Measurements from ENCODE around the gene ABCA2. TPM values are rescaled to one million over a fixed set of nuclear protein-coding genes. Genes with fewer than 3 reads are reported as not detected.

ABCA2 gene
- total RNA-seq, 1 donor from 2014 or later: 2.7 TPM

DNA sequence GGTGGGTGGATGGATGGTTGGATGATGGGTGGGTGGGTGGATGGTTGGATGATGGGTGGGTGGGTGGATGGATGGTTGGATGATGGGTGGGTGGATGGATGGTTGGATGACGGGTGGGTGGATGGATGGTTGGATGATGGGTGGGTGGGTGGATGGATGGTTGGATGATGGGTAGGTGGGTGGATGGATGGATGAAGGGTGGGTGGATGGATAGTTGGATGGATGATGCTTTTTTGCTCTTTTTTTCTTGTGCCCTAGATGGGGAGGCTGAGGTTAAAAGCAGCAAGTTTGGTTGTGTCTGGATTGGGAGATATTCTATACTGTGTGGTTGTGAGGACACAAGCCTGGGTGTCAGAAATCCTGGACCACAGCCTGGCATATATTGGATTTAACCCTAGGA is 70.6 kb downstream of the ABCA2 start:
- Histone ChIP-seq H3K27me3 (no peaks in the 10 kb centered on the region), H2AFZ (replicated peaks) (no peak overlapping the region), H3K9me3 (ENCODE audit: low read depth) (no peaks in the 10 kb centered on the region), H3K4me1 (no peaks in the 10 kb centered on the region), H3K27ac (no peak overlapping the region), H3K36me3 (no peaks in the 10 kb centered on the region), H3F3A (ENCODE audit: low read depth) (no peaks in the 10 kb centered on the region), H3K4me2 (no peak overlapping the region), H3K4me3 (no peak overlapping the region), H3K79me2 (ENCODE audit: low read depth) (no peaks in the 10 kb centered on the region), H4K20me1 (ENCODE audit: low read depth) (no peaks in the 10 kb centered on the region), H3K9ac (no peak overlapping the region)
- no peak for DNase-seq (ENCODE audit: low spot score)
- TF ChIP-seq EZH2 (IDR thresholded peaks at IDR 0.05) (no peak), EZH2phosphoT487 (IDR thresholded peaks at IDR 0.05) (no peak)
- TF ChIP-seq, protein P1, sequence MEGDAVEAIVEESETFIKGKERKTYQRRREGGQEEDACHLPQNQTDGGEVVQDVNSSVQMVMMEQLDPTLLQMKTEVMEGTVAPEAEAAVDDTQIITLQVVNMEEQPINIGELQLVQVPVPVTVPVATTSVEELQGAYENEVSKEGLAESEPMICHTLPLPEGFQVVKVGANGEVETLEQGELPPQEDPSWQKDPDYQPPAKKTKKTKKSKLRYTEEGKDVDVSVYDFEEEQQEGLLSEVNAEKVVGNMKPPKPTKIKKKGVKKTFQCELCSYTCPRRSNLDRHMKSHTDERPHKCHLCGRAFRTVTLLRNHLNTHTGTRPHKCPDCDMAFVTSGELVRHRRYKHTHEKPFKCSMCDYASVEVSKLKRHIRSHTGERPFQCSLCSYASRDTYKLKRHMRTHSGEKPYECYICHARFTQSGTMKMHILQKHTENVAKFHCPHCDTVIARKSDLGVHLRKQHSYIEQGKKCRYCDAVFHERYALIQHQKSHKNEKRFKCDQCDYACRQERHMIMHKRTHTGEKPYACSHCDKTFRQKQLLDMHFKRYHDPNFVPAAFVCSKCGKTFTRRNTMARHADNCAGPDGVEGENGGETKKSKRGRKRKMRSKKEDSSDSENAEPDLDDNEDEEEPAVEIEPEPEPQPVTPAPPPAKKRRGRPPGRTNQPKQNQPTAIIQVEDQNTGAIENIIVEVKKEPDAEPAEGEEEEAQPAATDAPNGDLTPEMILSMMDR (IDR thresholded peaks at IDR 0.05): no peak
- Mint-ChIP-seq H3K9me3 (no peaks in the 10 kb centered on the region), H3K27me3 (ENCODE audit: insufficient read depth, low read depth) (peaks cover 9% of the 10 kb centered on the region), H3K27ac (no peak overlapping the region), H3K4me1 (peaks cover 2% of the 10 kb centered on the region), H3K36me3 (peaks cover 3% of the 10 kb centered on the region), H3K4me3 (no peak overlapping the region)

Other genes with a start within 250 kb of the ABCA2 start
- 19.9 and 46.8 TPM in 2 replicates for gene TMEM141, start 236.9 kb downstream of the ABCA2 start, total RNA-seq (ENCODE audit: low replicate concordance)
- 0.84 and 2.1 TPM in 2 replicates for gene CCDC183, start 231.9 kb downstream of the ABCA2 start, total RNA-seq (ENCODE audit: low replicate concordance)
- gene RABL6, start 220.3 kb downstream of the ABCA2 start, total RNA-seq (ENCODE audit: low replicate concordance): 71.2 and 148 TPM in 2 replicates
- gene AJM1, start 185.8 kb downstream of the ABCA2 start, total RNA-seq (ENCODE audit: low replicate concordance): 0.77 TPM in 1 of 2 replicates, not detected in the other
- gene PHPT1, start 178.8 kb downstream of the ABCA2 start, total RNA-seq (ENCODE audit: low replicate concordance): 58.8 and 110 TPM in 2 replicates
- 2.6 and 8.3 TPM in 2 replicates for gene MAMDC4, start 175.9 kb downstream of the ABCA2 start, total RNA-seq (ENCODE audit: low replicate concordance)
- gene EDF1, start 161.9 kb downstream of the ABCA2 start, total RNA-seq (ENCODE audit: low replicate concordance): 269 and 293 TPM in 2 replicates
- gene TRAF2, start 141.7 kb downstream of the ABCA2 start, total RNA-seq (ENCODE audit: low replicate concordance): 16.1 and 33.9 TPM in 2 replicates
- 21.5 and 85.1 TPM in 2 replicates for gene FBXW5, start 83.5 kb downstream of the ABCA2 start, total RNA-seq (ENCODE audit: low replicate concordance)
- gene C8G, start 83.0 kb downstream of the ABCA2 start, total RNA-seq (ENCODE audit: low replicate concordance): not detected in 2 replicates
- 0.19 TPM in 1 of 2 replicates, not detected in the other for gene LCN12, start 76.0 kb downstream of the ABCA2 start, total RNA-seq (ENCODE audit: low replicate concordance)
- gene PTGDS, start 50.7 kb downstream of the ABCA2 start, total RNA-seq (ENCODE audit: low replicate concordance): not detected in 2 replicates
- gene LCNL1, start 45.2 kb downstream of the ABCA2 start, total RNA-seq (ENCODE audit: low replicate concordance): 0.09 TPM in 1 of 2 replicates, not detected in the other
- 31.5 and 79.6 TPM in 2 replicates for gene PAXX, start 35.8 kb downstream of the ABCA2 start, total RNA-seq (ENCODE audit: low replicate concordance)
- gene CLIC3, start 31.7 kb downstream of the ABCA2 start, total RNA-seq (ENCODE audit: low replicate concordance): not detected in 2 replicates
- not detected in 2 replicates for gene FUT7, start 3.9 kb upstream of the ABCA2 start, total RNA-seq (ENCODE audit: low replicate concordance)
- gene NPDC1, start 17.9 kb upstream of the ABCA2 start, total RNA-seq (ENCODE audit: low replicate concordance): 3.8 and 31.3 TPM in 2 replicates
- not detected in 2 replicates for gene ENTPD2, start 25.8 kb upstream of the ABCA2 start, total RNA-seq (ENCODE audit: low replicate concordance)
- 5.7 and 27.7 TPM in 2 replicates for gene SAPCD2, start 42.3 kb upstream of the ABCA2 start, total RNA-seq (ENCODE audit: low replicate concordance)
- 0.12 and 0.51 TPM in 2 replicates for gene UAP1L1, start 49.3 kb upstream of the ABCA2 start, total RNA-seq (ENCODE audit: low replicate concordance)
- gene MAN1B1, start 58.7 kb upstream of the ABCA2 start, total RNA-seq (ENCODE audit: low replicate concordance): 24.6 and 43.5 TPM in 2 replicates
- 2.6 and 24.3 TPM in 2 replicates for gene DPP7, start 86.5 kb upstream of the ABCA2 start, total RNA-seq (ENCODE audit: low replicate concordance)
- 0.03 TPM in 1 of 2 replicates, not detected in the other for gene GRIN1, start 110.9 kb upstream of the ABCA2 start, total RNA-seq (ENCODE audit: low replicate concordance)
- gene LRRC26, start 141.8 kb upstream of the ABCA2 start, total RNA-seq (ENCODE audit: low replicate concordance): 0.59 TPM in 1 of 2 replicates, not detected in the other
- gene TMEM210, start 143.8 kb upstream of the ABCA2 start, total RNA-seq (ENCODE audit: low replicate concordance): not detected in 2 replicates
- 18.9 and 30.9 TPM in 2 replicates for gene ANAPC2, start 160.3 kb upstream of the ABCA2 start, total RNA-seq (ENCODE audit: low replicate concordance)
- gene SSNA1, start 160.4 kb upstream of the ABCA2 start, total RNA-seq (ENCODE audit: low replicate concordance): 27.9 and 69.8 TPM in 2 replicates
- 3.4 and 9.1 TPM in 2 replicates for gene TPRN, start 172.5 kb upstream of the ABCA2 start, total RNA-seq (ENCODE audit: low replicate concordance)
- 21.6 and 43.7 TPM in 2 replicates for gene TMEM203, start 177.4 kb upstream of the ABCA2 start, total RNA-seq (ENCODE audit: low replicate concordance)
- gene NDOR1, start 177.5 kb upstream of the ABCA2 start, total RNA-seq (ENCODE audit: low replicate concordance): 5.1 and 20.5 TPM in 2 replicates
- gene RNF208, start 194.0 kb upstream of the ABCA2 start, total RNA-seq (ENCODE audit: low replicate concordance): 0.77 and 0.84 TPM in 2 replicates
- gene CYSRT1, start 196.9 kb upstream of the ABCA2 start, total RNA-seq (ENCODE audit: low replicate concordance): 0.56 TPM in 1 of 2 replicates, not detected in the other
- gene RNF224, start 199.3 kb upstream of the ABCA2 start, total RNA-seq (ENCODE audit: low replicate concordance): not detected in 2 replicates
- gene SLC34A3, start 202.7 kb upstream of the ABCA2 start, total RNA-seq (ENCODE audit: low replicate concordance): not detected in 2 replicates
- 183 and 367 TPM in 2 replicates for gene TUBB4B, start 213.1 kb upstream of the ABCA2 start, total RNA-seq (ENCODE audit: low replicate concordance)
- not detected in 2 replicates for gene STPG3, start 223.0 kb upstream of the ABCA2 start, total RNA-seq (ENCODE audit: low replicate concordance)
- gene NELFB, start 227.1 kb upstream of the ABCA2 start, total RNA-seq (ENCODE audit: low replicate concordance): 35.2 and 76.1 TPM in 2 replicates
- 0.39 and 2.8 TPM in 2 replicates for gene TOR4A, start 249.5 kb upstream of the ABCA2 start, total RNA-seq (ENCODE audit: low replicate concordance)